Measurements from ENCODE around the gene AKAP8. TPM values are rescaled to one million over a fixed set of nuclear protein-coding genes. Genes with fewer than 3 reads are reported as not detected.

The AKAP8 gene
- total RNA-seq: 12.9 and 18.6 TPM in 2 replicates

DNA sequence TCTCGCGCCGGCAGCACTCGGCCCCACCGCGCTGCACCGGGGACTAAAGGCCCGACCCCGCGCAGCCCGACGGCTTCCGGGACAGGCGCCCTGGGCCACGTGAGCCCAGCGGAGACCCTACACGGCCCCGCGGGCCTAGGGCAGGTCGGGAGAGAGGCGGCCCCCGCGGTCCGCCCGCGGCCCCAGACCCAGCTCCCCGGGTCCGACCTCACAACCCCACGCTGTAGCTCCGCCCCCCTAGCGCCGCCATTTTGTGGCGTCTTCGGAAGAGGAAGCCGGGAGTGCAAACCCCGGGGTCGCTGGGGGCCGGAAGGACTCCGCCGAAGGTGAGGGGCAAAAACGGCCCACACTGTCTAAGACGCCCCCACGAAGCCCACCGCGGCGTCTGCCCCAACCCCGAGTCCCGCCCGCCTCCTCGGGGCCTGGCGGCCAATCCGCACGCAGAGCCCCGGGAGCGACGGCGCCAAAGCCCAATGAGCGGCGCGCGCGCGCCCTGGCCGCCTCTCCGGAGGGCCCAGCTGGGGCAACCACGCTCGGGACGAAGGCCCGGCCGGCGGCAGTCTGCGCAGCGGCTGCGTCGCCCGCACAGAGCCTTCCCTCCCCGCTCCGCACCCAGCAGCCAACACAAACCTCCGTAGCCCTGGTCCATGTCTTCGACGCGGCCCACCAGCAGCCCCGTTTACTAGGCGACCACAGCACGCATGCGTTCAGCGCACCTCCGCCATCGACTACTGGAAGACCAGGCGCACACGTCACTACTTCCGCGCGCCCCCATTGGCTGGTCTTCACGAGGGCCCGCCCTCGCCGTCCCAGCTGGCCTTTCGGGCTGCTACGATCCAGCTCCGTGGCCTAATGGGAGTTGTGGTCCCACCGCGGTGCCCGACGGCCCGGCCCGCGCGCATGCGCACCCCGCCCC lies at the start of gene AKAP8:
TSS of gene AKAP8 (minus strand) at position 705 of the 916 bp plus-strand sequence. CDS start at position 649, 56 bp downstream.

GRCh38 chr19:15418579-15419412 lies 39.2 kb upstream of the AKAP8 start, which contains the start of gene AKAP8L:
Gene AKAP8L (minus strand): TSS chr19:15418988. CDS start chr19:15418923, 65 bp downstream.

GRCh38 chr19:15332311-15332996 lies 47.1 kb downstream of the AKAP8 start, which contains the start of gene BRD4:
Gene BRD4 (minus strand): TSS chr19:15332539. CDS start chr19:15273099, 59,440 bp downstream.

Other genes starting within 250 kb of the AKAP8 start
- 106 and 116 TPM in 2 replicates for gene NOTCH3, start 178.8 kb downstream of the AKAP8 start, total RNA-seq
- gene EPHX3, start 147.3 kb downstream of the AKAP8 start, total RNA-seq: 7.6 and 9.0 TPM in 2 replicates
- 13.4 and 18.3 TPM in 2 replicates for gene BRD4, start 47.2 kb downstream of the AKAP8 start, total RNA-seq
- gene AKAP8L, start 39.2 kb upstream of the AKAP8 start, total RNA-seq: 66.4 and 69.1 TPM in 2 replicates
- gene WIZ, start 70.2 kb upstream of the AKAP8 start, total RNA-seq: 16.9 and 32.4 TPM in 2 replicates
- gene RASAL3, start 84.8 kb upstream of the AKAP8 start, total RNA-seq: not detected in 2 replicates
- gene PGLYRP2, start 99.7 kb upstream of the AKAP8 start, total RNA-seq: not detected in 2 replicates
- 0.14 TPM in 1 of 2 replicates, not detected in the other for gene CYP4F22, start 128.7 kb upstream of the AKAP8 start, total RNA-seq
- not detected in 2 replicates for gene CYP4F8, start 235.4 kb upstream of the AKAP8 start, total RNA-seq